Measurements from ENCODE around the gene CHRNA4.

The CHRNA4 gene

DNA sequence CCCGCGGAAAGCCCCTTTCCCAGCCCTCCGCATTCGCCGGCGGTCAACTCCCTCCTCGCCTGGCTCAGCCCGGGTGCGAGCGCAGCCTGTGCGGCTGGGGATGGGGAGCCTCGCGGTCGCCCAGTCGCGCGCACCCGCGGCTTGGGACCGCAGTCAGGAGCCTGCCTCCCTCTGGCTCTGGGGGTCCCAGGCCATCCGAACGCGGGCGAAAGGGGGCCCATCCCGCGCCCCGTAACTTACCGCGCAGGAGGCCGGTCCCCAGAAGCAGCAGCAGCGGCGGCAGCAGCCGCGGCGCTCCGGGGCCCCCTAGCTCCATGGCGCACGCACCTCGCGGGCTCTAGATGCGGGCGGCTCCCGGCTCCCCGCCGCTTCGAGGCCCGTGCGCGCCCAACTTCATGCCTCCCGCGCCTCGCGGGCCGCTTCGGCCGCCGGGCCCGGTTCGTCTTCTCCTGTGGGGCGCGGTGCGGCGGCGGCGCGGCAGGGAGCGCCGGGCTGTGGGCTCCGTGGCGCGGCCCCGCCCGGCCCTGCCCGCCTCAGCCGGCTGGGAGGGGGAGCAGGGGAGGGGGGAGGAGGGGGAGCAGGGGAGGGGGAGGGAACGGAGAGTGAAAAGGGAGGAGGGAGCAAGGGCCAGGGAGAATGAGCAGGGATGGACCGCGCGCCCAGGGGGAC is at the start of gene CHRNA4:
Gene CHRNA4, minus strand, starts transcription at position 500 of the 669 bp plus-strand sequence. Its CDS starts 184 bp downstream, at position 316.
- no peak for DNase-seq

DNA sequence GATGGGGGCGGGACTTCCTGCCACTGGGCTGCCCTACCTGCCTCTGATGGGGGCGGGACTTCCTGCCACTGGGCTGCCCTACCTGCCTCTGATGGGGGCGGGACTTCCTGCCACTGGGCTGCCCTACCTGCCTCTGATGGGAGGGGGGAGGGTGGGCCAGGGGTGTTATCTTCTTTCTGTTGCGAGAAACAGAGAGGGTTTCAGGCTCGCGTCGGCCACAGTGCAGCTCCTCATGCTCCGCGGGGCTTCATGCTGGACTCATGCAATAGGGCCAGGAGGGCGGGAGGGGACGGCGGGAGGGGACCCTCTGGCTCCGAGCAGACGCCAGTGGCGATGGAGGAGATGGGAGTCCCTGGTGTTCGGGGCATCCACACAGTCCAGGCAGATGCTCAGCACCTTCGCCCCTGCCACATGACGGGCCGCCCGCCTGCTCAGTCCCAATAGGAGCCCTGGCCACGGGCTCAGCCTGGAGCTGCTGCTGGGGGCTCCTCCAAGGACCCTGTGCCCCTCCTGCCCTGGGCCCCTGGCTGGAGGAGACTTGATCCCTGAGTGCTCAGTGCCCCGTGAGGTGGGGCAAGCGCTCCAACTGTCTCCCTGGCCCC is 48.8 kb upstream of the CHRNA4 start:
- no peak for DNase-seq

DNA sequence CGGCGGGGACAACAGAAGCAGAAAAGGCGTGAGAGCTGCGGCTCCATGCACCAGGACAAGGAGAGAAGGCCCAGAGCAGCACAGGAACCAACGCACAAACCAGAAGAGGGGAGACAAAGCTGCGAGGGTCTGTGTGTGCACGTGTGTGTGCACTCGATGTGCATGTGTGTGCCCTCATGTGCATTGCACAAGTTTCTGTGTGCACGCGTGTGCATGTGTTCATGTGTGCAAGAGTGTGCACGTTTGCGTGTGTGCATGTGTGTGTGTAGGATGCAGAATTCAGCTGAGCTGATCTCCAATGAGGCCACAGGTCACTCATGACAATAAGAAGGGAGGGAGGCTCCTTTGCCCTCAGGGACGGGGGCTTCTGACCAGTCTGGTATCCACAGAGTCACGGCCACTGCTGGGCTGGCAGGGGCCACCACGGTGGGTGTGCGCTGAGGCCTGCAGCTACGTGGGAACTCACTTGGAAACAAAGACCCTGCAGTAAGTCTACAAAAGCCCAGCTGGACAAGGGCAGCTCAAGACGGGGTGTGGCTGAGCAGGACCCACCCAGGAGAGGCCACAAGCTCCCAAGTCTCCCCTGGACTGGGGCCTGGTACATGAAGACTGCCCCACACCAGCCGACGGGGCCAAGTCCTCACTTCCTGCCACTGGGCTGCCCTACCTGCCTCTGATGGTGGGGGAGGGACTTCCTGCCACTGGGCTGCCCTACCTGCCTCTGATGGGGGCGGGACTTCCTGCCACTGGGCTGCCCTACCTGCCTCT is 48.1 kb upstream of the CHRNA4 start:
- DNase-seq: no peak

DNA sequence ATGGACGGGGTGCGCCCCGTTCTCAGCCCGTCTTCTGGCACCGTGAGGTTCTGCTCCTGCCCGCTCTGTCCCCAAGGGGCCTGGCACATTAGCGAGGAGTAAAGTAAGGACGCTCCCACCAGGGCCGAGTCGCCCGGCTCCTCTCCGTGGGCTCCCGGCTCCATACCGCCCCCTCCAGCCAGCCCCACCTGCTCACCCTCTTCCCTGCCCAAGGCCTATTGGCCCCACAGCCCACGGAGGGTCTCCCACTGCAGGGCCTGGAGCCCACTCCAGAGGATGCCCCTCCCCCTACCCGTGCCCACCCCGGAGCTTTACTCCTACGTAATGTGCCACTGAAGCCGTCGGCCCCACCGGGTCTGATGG is 47.5 kb upstream of the CHRNA4 start:
- no peak for DNase-seq

DNA sequence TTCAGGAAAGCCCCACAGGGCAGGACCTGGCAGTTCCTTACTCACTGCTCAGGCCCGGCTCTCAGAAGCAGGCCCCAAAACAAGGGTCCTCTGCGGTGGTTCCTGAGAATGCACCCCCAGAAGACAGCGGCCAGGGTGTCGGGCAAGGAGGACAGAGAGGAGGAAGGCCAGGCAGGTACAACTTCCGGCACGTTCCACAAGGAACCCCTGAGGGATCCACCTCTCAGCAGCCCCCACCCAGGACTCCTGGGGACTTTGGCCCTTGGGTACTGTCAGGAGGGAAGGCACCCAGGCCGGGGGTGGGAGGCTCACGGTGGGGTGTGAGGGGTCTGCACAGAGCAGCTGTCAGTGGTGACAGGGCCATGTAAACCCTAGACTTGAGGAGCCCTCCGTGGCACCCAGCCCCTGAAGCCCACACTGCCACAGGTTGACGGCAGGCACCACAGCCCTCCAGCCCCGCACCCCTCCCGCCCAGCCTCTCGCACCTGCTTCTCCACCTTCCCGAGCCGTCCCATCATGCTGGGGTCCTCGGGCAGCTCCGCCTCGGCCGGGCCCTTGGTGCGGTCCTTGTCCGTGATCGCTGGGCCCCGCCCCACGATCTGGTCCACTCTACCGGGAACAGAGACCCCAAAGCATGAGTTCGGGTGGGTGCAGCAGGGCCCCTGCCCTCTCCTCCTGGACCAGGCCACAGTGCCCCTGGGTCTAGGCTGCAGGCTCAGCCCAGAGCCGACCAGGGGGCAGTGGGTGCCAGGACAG is 47.0 kb upstream of the CHRNA4 start:
- no peak for DNase-seq

DNA sequence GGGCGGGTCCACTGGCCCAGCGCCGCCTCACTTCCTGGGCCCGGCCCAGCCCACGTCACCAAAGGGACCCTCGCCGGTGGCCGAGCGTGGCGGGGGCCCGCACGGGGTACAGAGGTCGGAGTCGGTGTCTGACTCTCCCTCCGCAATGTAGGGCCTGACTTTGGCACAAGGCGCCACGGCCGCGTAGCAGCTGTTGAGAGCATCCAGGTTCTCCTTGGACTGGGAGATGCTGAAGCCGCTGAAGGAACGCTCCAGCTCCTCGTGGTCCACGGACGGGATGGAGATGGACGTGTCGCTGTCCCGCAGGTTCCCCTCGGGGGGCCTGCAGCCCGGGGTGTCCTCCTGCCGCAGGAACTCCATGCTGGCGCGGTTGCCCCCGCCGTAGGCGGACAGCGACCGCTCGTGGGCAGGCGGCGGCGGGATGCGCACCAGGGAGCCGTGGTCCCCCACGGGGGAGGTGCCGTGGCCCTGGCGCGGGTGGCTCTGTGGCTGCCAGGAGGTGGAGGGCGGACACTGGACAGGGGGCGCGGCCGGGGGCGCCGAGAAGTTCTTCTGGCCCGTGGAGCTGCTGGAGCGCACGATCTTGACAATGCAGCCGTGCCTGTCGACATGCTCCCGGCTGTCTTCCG is 45.6 kb upstream of the CHRNA4 start:
- no peak for DNase-seq

DNA sequence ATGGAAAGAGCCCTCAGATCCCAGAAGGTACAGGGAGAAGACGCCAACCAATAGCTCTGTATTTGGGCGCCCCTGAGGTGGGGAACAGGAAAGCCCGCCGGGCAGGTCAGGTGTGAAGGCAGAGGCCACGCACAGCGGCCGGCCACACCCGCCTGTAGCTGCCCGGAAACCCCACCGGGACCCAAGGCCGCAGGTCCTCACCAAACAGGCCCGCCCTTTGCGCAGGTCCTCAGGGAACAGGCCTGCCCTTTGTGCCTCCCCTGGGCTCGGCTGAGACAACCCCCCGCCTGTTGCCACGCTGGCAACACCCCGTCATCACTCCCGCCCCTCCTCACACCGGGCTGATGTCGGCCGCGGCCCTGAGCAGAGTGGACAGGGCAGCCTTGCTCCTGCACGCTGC is 44.9 kb upstream of the CHRNA4 start:
- DNase-seq: no peak

DNA sequence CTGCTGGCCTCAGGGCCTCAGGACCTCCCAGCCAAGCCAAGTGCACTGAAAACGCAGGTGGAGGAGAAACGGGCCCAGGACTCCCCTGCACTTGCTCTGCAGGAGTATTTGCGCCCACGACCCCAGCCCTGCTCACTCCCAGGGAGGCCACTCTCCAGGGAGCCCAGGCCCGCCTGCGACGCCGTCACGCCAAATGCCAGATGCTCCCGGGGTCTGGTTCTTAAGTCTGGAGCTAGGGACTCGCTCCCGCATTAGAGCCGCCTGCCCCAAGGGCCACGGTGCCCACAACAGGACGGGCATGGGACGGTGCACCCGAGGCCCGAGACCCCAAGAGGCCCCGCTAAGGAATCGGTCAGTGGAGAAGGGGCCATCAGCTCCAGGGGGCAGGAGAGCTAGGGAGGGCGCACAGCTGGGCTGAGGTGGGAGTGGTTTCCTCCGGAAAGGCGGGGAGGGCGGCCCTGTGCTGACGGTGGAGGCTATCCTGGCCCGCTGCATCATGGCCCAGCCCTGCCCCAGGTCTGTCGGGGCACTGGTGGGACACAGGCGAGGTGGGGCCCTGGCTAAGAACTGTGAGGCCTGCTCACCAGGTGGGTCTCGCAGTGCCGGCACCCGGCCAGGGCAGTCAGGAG is 44.1 kb upstream of the CHRNA4 start:
- no peak for DNase-seq

DNA sequence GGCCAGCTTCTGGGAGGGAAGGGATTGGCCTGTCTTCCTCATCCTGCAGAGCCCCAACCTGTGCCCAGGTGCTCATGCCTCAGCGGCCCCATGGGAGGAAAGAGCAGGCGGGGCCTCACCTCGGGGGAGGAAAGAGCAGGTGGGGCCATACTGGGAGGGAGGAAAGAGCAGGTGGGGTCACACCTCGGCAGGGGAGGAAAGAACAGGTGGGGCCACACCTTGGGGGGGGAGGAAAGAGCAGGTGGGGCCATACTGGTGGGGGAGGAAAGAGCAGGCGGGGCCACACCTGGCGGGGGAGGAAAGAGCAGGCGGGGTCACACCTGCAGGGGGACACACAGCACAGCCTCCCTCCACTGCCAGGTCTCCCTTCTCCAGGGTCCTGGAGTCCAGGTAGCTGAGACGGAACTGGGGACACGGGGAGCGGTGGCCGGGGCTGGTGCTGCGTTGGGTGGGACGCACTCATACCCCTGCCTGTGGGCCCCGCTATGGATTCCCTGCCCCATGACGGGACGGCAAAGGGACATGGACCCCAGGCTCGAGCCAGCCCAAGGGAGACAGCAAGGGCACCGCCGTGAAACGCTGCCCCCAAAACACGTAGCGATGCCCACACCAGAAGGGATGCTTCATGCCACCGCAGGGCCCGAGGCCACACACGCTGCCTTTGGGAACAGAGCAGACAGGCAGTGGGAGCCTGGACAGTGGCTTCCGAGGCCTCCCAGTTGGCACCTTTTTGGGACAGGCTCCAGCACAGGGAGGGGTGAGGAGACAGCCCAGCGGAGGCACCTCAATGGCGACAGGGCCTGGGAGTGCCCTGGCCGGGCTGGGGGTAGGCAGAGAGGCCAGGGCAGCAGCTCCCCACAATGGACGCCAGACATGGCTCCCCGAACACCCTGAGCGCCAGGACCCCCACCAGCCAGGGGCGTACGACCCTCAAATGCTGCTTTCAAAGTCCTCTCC is 43.3 kb upstream of the CHRNA4 start:
- no peak for DNase-seq

DNA sequence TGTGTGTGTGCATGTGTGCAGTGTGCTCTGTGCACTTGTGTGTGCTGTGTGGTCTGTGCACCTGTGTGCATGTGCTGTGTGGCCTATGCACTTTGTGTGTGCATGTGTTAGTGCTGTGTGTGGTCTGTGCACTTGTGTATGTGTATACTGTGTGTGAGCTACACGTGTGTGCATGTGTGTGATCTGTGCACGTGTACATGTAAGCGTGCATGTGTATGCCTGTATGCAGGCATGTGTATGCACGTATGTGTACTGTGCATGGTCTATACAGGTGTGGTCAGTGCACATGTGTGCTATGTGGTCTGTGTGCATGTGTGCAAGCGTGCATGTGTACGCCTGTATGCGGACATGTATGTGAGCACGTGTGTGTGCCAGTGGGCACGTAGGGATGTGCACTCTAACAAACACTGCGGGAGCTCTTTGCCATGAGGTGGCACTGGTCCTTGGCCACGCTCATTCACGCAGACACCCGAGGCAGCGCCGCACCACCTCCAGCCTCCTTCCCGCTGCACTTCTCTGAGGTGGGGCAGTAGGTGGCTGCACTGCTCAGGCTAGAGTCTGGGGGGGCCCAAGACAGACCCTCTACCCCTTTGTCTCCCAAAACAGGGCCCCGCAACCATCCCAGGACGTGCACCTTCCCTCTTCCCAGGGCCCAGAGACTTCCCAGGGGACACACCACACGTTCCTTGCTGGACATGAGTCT is 42.4 kb upstream of the CHRNA4 start:
- DNase-seq: no peak

DNA sequence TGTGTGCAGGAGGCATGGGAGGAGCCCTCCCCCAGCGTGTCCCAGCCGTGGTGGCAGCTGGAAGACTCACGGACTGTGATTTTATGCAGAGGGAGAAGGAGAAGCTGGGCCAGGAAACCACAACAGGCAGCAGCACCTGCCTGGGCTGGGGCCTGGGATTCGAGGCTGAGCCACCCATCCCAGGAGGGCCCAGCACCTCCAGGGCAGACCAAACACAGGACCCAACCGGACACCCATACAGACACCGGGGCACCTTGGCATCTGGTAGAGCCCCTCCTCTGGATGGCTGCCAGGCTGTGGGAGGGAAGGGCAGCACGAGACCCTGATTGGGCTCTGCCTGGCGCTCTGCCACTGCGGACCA is 41.7 kb upstream of the CHRNA4 start:
- no peak for DNase-seq

DNA sequence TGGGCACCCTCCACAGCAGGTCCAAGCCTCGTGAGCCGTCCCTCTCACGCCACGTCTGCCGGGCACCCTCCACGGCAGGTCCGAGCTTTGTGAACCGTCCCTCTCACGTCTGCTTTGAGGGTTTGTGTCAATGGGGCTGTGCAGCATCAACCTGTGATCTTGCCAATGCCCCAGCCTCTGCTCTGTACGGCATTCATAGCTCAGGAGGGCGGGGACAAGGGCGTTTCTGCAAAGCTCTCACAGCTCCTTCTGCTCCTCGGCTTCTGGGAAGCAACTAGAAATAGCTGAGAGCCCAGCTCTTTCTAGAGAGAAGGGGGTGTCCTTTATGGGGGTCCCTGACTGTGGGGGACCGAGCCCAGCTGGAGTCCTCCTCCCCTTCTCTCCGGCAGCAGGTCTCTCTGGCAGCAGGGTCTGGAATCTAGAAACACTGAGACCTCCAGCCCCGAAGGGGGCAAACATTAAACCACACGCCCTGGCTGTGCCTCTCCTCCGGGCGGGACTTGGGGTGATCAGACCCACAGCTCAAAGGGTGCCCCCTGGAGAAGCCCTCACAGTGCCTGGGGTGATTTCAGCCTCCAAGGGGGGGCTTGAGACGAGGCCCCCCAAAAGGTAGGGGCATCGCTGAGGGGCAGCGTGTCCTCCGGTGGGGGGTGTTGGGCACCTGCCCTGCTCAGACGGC is 41.2 kb upstream of the CHRNA4 start:
- no peak for DNase-seq

DNA sequence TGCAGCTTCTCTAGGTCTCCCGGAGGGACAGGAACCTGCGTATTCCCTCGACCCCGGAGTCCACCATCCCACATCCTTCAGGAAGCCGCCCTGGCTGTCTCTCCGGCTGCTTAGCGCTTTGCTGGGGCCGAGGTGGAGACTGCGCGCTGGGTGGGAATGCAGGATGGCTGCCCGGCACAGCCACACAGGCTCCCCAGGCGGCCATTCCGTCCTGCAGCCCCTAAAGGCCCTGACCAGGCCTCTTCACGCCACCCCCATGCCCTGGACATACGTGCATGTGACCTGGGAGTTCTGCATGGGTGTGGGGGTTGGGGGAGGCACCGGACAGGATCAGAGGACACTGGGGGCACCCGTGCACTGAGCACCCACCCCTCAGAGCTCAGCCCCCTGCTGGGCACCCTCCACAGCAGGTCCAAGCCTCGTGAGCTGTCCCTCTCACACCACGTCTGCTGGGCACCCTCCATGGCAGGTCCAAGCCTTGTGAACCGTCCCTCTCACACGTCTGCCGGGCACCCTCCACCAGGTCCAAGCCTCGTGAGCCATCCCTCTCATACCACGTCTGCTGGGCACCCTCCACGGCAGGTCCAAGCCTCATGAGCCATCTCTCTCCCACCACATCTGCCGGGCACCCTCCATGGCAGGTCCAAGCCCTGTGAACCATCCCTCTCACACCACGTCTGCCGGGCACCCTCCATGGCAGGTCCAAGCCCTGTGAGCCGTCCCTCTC is 40.4 kb upstream of the CHRNA4 start:
- no peak for DNase-seq

DNA sequence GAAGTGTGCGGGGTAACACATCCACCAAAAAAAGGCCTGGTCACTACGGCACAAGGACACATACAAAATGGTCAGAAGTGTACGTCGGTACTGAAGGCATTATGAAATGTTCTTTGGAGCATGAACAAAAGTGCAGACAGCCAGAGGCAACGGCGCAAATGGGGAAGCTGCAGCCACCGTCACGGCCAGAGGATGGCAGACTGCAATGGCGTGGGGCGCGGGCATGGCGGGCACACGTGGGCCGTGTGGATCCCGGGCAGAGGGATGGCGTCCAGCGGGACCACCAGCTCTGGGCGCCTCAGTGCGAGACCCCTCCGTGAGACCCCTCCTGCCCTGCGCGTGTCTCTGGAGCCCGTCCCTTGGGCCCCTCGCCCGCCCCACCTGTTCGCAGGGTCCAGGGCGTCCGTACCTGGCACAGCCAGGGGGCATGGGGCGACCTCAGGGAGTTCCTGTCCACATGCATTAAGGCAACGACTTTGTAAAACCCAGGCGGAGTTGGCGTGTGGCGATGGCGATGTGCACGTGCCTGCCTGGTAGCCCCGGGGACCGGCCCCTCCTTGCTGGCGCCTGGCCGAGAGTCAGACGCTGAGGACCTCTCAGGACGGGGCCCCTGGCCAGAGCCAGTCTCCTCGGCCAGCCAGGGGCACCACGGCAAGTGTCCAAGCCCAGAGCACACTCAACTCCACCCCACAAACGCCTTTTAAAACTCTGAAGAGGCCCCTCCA is 39.5 kb upstream of the CHRNA4 start:
- DNase-seq: no peak

DNA sequence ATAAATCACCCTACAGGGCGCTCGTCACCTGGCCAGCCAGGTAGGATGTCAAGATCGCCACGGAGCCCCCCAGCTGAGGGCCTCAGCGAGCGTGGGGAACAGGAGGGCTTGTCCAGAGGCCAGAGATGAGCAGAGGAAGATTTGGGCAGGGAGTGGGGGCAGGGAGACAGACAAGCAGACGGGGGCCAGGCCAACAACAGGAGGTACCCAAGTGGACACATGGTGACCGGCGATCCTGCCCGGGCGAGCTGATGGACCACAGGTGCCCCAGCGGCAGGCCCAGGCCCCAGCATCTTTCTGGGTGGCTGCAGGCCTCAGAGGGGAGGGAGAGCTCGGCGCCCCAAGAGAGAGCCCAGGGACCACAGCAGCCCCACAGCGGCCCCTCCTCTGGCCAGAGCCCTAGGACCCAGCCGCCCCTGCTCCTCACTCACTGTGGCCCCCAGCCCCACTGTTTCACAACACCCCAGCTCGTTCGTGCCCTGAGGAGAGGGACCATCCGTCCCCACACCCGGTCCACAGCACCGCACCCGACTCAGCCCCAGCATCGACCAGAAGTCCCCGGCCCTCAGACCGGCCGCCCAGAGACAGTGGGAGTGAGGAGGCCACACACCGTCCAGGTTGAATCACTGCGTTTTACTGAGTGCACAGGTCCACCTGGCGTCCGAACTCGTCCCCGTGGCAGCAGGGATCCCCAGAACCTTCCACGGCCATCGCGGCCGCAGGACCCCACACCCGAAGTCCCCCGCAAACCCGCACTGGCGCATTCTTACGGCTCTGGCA is 38.6 kb upstream of the CHRNA4 start:
- no peak for DNase-seq

DNA sequence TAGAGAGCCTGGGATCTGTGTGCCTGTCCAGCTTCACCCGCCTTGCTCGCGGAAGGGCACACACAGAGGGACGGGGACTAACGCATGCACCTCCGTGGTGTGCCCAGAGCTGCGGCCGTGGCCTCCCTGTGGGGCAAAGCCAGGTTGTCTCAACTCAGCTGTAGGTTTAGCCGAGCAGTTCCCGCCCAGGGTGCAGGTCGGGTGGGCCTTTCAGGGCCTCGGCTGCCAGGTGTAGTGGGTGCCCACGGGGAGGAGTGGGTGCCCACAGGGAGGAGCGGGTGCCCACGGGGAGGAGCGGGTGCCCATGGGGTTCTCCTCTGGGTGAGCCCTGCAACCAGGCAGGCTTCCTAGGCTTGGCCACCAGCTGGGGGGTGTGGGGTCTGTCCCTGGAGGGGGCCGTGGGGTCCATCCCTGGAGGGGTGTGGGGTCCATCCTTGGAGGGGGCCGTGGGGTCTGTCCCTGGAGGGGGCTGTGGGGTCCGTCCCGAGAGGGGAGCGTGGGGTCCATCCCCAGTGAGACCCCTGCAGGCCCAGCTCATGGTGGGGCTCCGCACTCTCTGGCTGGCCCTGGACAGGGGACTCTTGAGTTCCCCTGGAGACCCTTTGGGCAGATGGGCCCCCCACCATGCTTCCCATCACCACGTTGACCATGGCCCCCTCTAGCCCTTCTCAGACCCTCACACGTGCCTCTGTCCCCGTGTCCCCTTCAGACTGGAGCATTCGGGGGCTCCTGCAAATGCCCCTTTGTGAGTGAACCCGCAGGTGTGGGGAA is 37.8 kb upstream of the CHRNA4 start:
- no peak for DNase-seq

DNA sequence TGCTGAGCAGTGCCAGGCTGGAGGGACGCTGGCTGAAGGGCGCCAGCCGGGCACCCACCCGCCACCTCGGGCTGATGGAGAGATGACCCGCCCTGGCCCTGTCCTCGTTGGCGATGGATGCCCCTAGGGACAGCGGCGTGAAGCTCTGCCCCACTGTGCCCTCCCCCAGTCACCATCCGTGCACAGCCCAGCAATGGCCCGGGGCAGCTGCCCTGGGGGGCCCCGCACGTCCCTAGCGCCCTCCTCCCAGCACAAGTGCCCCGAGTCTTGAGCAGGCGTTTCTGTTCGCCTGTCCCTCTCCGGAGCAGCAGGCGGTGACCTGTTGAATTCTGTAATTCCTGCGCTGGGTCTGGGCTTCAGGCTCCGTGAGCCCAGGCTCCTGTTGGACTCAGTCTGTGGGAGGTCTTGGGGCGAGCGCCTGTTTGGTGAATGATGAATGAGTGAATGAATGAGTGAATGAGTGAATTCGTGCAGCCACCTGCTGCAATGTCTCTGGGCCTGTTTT is 36.8 kb upstream of the CHRNA4 start:
- DNase-seq: no peak
